Kidney tubule cell (primary cell): ENCODE results near the gene HSPA12A.

Experiments
- DNase-seq: peaks from one replicate; pipeline ENCODE4 v3.0.0-alpha.2; 2018; ENCODE audit warnings: low spot score

HSPA12A gene

GRCh38 chr10:116627386-116627933 is 114.9 kb downstream of the HSPA12A start:
- DNase-seq, result peak; percentile 45

DNA sequence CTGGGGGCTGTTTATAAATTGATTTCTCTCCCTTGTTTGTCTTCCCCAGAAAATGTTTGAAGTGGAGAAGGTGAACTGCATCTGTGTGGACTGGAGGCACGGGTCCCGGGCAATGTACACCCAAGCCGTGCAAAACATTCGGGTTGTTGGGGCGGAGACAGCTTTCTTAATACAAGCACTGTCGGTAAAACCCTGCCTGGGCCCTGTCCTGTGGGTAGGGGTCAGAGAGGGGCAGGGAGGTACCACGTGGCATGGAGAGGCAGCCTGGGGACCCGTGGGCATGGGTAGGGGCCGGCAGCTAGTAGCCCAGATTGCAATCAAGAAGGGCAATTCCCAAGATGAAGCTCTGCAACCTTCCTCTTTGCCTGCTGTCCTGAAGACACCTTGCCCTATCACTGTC is 115.6 kb downstream of the HSPA12A start:
- DNase-seq, result no peak

- no peak for DNase-seq
Observed at GRCh38 chr10:116625845-116626244, 116.5 kb downstream of the HSPA12A start.

- DNase-seq, result no peak
Observed at GRCh38 chr10:116621934-116622655, 120.3 kb downstream of the HSPA12A start.

DNA sequence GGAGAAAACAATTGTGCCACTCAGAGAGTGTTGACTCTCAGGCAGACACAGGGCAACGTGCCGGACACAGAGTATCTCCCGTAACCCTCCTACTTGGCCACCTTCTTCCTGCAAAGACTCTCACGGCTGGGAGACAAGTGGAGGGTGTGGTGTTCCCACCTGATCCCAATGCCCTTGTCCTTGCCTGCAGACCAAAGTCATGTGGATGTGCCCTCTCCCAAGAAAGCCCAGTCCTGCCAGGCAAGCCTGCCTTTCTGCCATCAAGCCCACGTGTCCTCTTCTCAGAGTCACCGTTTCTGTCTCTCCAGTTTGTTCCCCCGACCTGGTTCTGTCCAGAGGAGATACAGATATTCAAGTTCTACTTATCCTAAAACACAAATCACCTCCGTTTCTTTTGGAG is 120.9 kb downstream of the HSPA12A start:
- DNase-seq, result no peak
